Prostate gland (tissue), 2 donors: ENCODE data around the gene UVSSA.

Experiments used
- CTCF ChIP-seq, 4 experiments: fragments of 200-600 bp in 2 of 4; fragments of 450-650 bp in 2 of 4; sonication (generic) in 2 of 4; IDR thresholded peaks; 1 replicate in 3 of 4; 2 replicates in 1 of 4; pipeline ENCODE4 v1.5.1; 2016 to 2019; ENCODE audit warnings: antibody characterized with exemption in 4 of 4, mild to moderate bottlenecking in 2 of 4, moderate library complexity in 2 of 4
- POLR2A ChIP-seq: fragments of 450-650 bp; IDR thresholded peaks from one replicate; pipeline ENCODE4 v1.6.1; 2016; ENCODE audit warnings: antibody characterized with exemption, mild to moderate bottlenecking
- POLR2AphosphoS5 ChIP-seq: sonication (generic); formaldehyde crosslinking; IDR thresholded peaks from one replicate; pipeline ENCODE4 v1.6.1; 2017; ENCODE audit warnings: antibody characterized with exemption

GRCh38 chr4:1375761-1376322 lies 28.8 kb downstream of the UVSSA start:
- TF ChIP-seq CTCF (IDR thresholded peaks at IDR 0.05) (no peak), POLR2AphosphoS5 (no peak), POLR2A (no peak)
